Peyer's patch (tissue), 4 donors: ENCODE results near the gene TCP11X2. TPM values are rescaled to one million over a fixed set of nuclear protein-coding genes. Genes with fewer than 3 reads are reported as not detected.
"Not testable (repeated sequence)": the region's sequence is repeated elsewhere in the genome, so short reads cannot be mapped to it uniquely, and the experiment has no call there.

Experiments used
- DNase-seq, 3 donors: peaks; one replicate each; pipeline ENCODE4 v3.0.0-alpha.2; 2017 to 2019
- H3K27ac ChIP-seq, 4 donors: fragments of 200-600 bp; sonication (generic); one replicate each; pipeline ENCODE4 v1.5.1; 2016 to 2019
- H3K27me3 ChIP-seq, 2 donors: fragments of 200-600 bp; sonication (generic); one replicate each; pipeline ENCODE4 v1.5.1; 2019
- H3K36me3 ChIP-seq, 3 donors: fragments of 200-600 bp; sonication (generic); one replicate each; pipeline ENCODE4 v1.5.1; 2016 to 2019
- H3K4me1 ChIP-seq, 4 donors: fragments of 200-600 bp; sonication (generic); one replicate each; pipeline ENCODE4 v1.5.1; 2016 to 2019
- H3K4me3 ChIP-seq, 4 donors: fragments of 200-600 bp; sonication (generic); 1 replicate in 3 of 4; 2 replicates in 1 of 4; pipeline ENCODE4 v1.5.1; 2016 to 2019; ENCODE audit warnings: mild to moderate bottlenecking in 1 of 4
- H3K9me3 ChIP-seq, 4 donors: fragments of 200-600 bp; sonication (generic); one replicate each; pipeline ENCODE4 v1.5.1; 2016 to 2019; ENCODE audit warnings: mild to moderate bottlenecking in 1 of 4
- total RNA-seq, 4 donors: library from RNA; depleted of rRNA; stranded (reverse); fragments of >200 nt; gene quantifications; one replicate each; pipeline ENCODE4 v1.1.0, GENCODE V29; 2016

TCP11X2 gene
- total RNA-seq, 4 donors from 2014 or later = not detected

DNA sequence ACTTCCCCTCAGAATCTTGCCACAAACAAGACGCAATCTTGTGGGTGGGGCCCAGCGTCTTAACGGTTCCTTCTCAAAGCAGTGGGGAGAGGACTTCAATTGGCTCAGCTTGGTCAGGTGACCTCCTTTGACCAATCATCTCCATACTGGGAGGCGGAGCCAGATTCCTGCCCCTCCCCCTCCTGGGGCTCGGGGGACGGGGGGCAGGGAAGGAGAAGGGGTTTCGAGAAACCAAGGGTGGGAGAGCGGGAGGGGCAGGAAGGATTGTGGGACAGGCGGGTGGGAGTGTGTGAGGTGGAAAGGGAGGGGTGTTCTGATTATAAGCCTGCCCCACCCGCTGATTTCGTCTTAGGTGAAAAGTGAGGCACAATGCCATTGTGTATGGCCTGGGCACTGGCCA lies 31.7 kb downstream of the TCP11X2 start, which contains the start of gene NXF2B:
Gene NXF2B, minus strand, starts transcription at position 101 of the 400 bp plus-strand sequence. CDS start 59,972 bp downstream, outside the sequence.
- H3K9me3 ChIP-seq = not testable (repeated sequence)

DNA sequence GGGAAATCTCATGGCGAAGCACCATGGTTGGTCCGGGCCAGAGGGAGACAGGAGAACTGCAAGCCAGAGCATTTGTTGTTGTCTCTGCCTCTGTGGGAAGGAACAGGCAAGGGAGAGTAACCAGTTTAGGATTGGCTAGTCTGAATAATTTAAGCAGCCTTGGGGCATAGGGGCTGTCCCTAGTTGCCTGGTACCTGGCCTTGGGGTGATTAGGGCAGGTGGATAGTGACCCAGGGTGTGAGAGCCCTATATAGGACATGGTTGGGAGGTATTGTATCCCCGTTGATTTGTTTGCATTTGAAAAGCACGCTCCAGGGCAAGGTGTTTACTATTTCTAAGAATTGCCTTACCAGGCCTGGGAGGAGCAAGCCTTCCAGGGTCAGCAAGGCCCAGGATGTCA lies 57.1 kb downstream of the TCP11X2 start:
- not testable (repeated sequence) for H3K27me3 ChIP-seq, H3K4me1 ChIP-seq, H3K4me3 ChIP-seq, H3K36me3 ChIP-seq, H3K27ac ChIP-seq, H3K9me3 ChIP-seq, DNase-seq

More for the DNA sequence above, 31.7 kb downstream of the TCP11X2 start, which contains the start of gene NXF2B:
- H3K36me3 ChIP-seq, H3K4me3 ChIP-seq, H3K27ac ChIP-seq, H3K4me1 ChIP-seq, DNase-seq, H3K27me3 ChIP-seq: not testable (repeated sequence)

Other genes with a start within 250 kb of the TCP11X2 start
- not detected for gene NXF2, start 224.6 kb downstream of the TCP11X2 start, total RNA-seq
- not detected for gene NXF2B, start 31.8 kb downstream of the TCP11X2 start, total RNA-seq
- not detected for gene TMSB15A, start 44.9 kb upstream of the TCP11X2 start, total RNA-seq
- gene ARMCX5, start 127.7 kb upstream of the TCP11X2 start, total RNA-seq = 10 to 100 TPM; 12.4 to 20.0 (median 14.7) TPM
- 10 to 100 TPM in 1 of 4 donors, 1 to 10 TPM in 3; 3.5 to 14.9 (median 5.8) TPM for gene GPRASP1, start 179.7 kb upstream of the TCP11X2 start, total RNA-seq
- 1 to 10 TPM; 1.7 to 3.9 (median 1.9) TPM for gene GPRASP2, start 240.6 kb upstream of the TCP11X2 start, total RNA-seq
- gene GPRASP3, start 248.9 kb upstream of the TCP11X2 start, total RNA-seq = 1 to 10 TPM; 1.1 to 3.7 (median 2.4) TPM